Measurements from ENCODE around the gene PRM2.

GRCh38 chr16:11248133-11248532 is 28.1 kb downstream of the PRM2 start:
- TF ChIP-seq POLR2AphosphoS5 (IDR thresholded peaks at IDR 0.05; ENCODE audit: low read depth) (no peak), CTCF (IDR thresholded peaks at IDR 0.05; ENCODE audit: insufficient read depth, low read length) (no peak), SPI1 (IDR thresholded peaks at IDR 0.05; ENCODE audit: borderline replicate concordance, low read depth) (no peak), REST (IDR thresholded peaks at IDR 0.05; ENCODE audit: insufficient replicate concordance, low read depth) (no peak), GABPA (IDR thresholded peaks at IDR 0.05; ENCODE audit: low read depth) (no peak)

Data from HL-60 (cell line).